ENCODE measurements around the gene MAP1S. TPM values are rescaled to one million over a fixed set of nuclear protein-coding genes. Genes with fewer than 3 reads are reported as not detected.

Gene MAP1S
- total and polyA plus RNA-seq, 2 of the 8 experiments (the other 6 are each of a cell fraction or from before 2014, with no cell fraction given), result 66.7 to 115 TPM

DNA sequence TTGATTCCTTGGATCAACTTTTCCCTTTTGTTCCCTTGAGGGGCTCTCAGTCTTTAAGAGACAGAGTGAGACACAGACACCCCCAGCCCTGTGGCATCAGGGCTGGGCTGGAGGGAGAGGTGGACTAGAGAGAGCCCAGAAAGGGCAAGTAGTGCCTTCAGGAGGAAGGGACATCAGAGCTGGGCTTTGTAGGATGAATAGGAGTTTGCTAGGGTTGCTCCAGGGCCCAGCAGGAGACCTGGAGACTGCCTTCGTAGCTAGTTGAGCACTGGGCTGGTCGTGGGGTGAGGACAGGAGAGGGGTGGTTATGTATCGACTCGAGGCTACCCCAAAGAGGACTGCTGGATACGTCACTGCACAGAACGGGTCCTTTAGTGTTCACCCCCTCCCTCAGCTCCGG is 5.4 kb downstream of the MAP1S start:
- Histone ChIP-seq H4K5ac (ENCODE audit: insufficient read length, low read depth, low read length) (no peak overlapping the region), H3K79me2 (ENCODE audit: control insufficient read depth in 1 of 2, insufficient read depth in 2 of 2, low read length in 2 of 2) (peaks cover 17 to 43% of the 10 kb centered on the region in 2 experiments)

More for the DNA sequence above, 5.4 kb downstream of the MAP1S start:
- FAIRE-seq, result no peak
- Histone ChIP-seq H3K14ac (ENCODE audit: insufficient read length) (no peak overlapping the region), H3K18ac (ENCODE audit: extremely low read depth, low read length) (no peak overlapping the region), H3K23ac (ENCODE audit: insufficient read length) (no peak overlapping the region), H3K4me3 (ENCODE audit: extremely low read depth in 1 of 4, insufficient read depth in 2 of 4, low read depth in 3 of 4, low read length in 4 of 4) (no peak overlapping the region), H4K20me1 (replicated peaks in 1 of 2; ENCODE audit: control insufficient read depth in 1 of 2, insufficient read depth in 2 of 2, low read length in 2 of 2) (peaks cover 24 to 36% of the 10 kb centered on the region in 2 experiments), H3K9me3 (ENCODE audit: insufficient read depth in 2 of 2, low read depth in 1 of 2, low read length in 1 of 2) (no peaks in the 10 kb centered on the region), H4K8ac (ENCODE audit: extremely low read depth, insufficient read depth, low read length) (no peak overlapping the region), H4K91ac (replicated peaks; ENCODE audit: insufficient read length, low read length) (no peak overlapping the region), H2AK5ac (ENCODE audit: low read depth, low read length) (no peak overlapping the region), H3K36me3 (ENCODE audit: control insufficient read depth in 2 of 4, insufficient read depth in 4 of 4, low read length in 3 of 4) (peaks cover 14 to 52% (median 31%) of the 10 kb centered on the region in 4 experiments), H3K79me1 (ENCODE audit: low read depth, low read length) (peaks cover 14% of the 10 kb centered on the region; the same call in 1 of the 2 replicates), H3K9ac (replicated peaks in 1 of 4; ENCODE audit: extremely low read depth in 1 of 4, low read depth in 3 of 4, low read length in 3 of 4) (no peak overlapping the region), H3K27ac (ENCODE audit: low read depth, low read length) (no peak overlapping the region), H3K56ac (replicated peaks; ENCODE audit: insufficient read length, low read depth, low read length) (no peak overlapping the region), H2AFZ (ENCODE audit: low read length) (no peak overlapping the region), H3K4ac (replicated peaks; ENCODE audit: insufficient read length, low read depth, low read length) (no peak overlapping the region), H2BK5ac (ENCODE audit: low read depth, low read length) (no peak overlapping the region), H3K23me2 (ENCODE audit: low read depth, low read length) (peaks cover 6% of the 10 kb centered on the region; the same call in 1 of the 2 replicates), H3K27me3 (replicated peaks in 1 of 4; ENCODE audit: control insufficient read depth in 3 of 4, extremely low read depth in 1 of 4, insufficient read depth in 3 of 4, low read length in 3 of 4) (no peaks in the 10 kb centered on the region), H2BK12ac (ENCODE audit: low read depth, low read length) (no peak overlapping the region), H2BK20ac (ENCODE audit: low read length) (no peak overlapping the region), H3K4me1 (replicated peaks in 1 of 4; ENCODE audit: control insufficient read depth in 3 of 4, insufficient read depth in 4 of 4, low read length in 3 of 4) (peaks cover 0 to 8% (median 6%) of the 10 kb centered on the region in 4 experiments; a peak in 5 of 7 replicates), H2BK15ac (ENCODE audit: low read length) (no peak overlapping the region), H2BK120ac (replicated peaks; ENCODE audit: low read depth, low read length) (no peak overlapping the region), H3K4me2 (ENCODE audit: insufficient read depth in 1 of 2, low read depth in 2 of 2, low read length in 2 of 2) (no peak overlapping the region)
- 86% methylated on average over 7 of the region's 7 CpGs; no CpG with 5 or more reads in 1 of the 2 experiments for WGBS, 2 experiments (ENCODE audit: extremely low coverage in 1 of 2, insufficient coverage in 1 of 2, insufficient read length in 1 of 2, insufficient replicate concordance in 2 of 2, low coverage in 1 of 2, low lambda C conversion rate in 2 of 2, missing lambda C conversion rate in 1 of 2)
- DNase-seq (ENCODE audit: low read depth in 1 of 2, low spot score in 2 of 2), result no peak
- TF ChIP-seq CEBPB (IDR thresholded peaks at IDR 0.05; ENCODE audit: low read depth, low read length) (no peak), ATF2 (IDR thresholded peaks at IDR 0.05; ENCODE audit: low read length) (no peak), SIRT6 (IDR thresholded peaks at IDR 0.05; ENCODE audit: low read length) (no peak), CBX8 (IDR thresholded peaks at IDR 0.05; ENCODE audit: borderline replicate concordance, low read depth, low read length) (no peak), KDM5A (IDR thresholded peaks at IDR 0.05; ENCODE audit: low read length) (no peak), HDAC6 (IDR thresholded peaks at IDR 0.05; ENCODE audit: low read depth, low read length) (no peak), ZNF274 (IDR thresholded peaks at IDR 0.05; ENCODE audit: borderline replicate concordance, extremely low read depth, low read length) (no peak), HDAC2 (IDR thresholded peaks at IDR 0.05; ENCODE audit: borderline replicate concordance in 1 of 2, low read depth in 2 of 2, low read length in 2 of 2) (no peak)
- ChIA-PET CTCF (ENCODE audit: partially characterized antibody) (interaction anchor here (0.5 to 6.8 kb wide), 15 partner anchors 8 to 468 kb away, joined by 3 to 78 read pairs (median 5); no protein-coding TSS in a partner anchor), POLR2A (ENCODE audit: partially characterized antibody) (interaction anchor here (0.8 to 2.6 kb wide), 4 partner anchors 14 to 39 kb away, joined by 3 to 7 read pairs (median 4); no protein-coding TSS in a partner anchor)
